SK-N-SH (cell line): Measurements from ENCODE around the gene TES. TPM values are rescaled to one million over a fixed set of nuclear protein-coding genes. Genes with fewer than 3 reads are reported as not detected.
A peak's percentile ranks its signal among the peaks of the same experiment; 100 is the strongest.

Experiments
- CTCF ChIA-PET: fragments of 300-600, 350-600 bp; formaldehyde crosslinking; extraction: SDS; loops from one replicate; lab custom pipeline; 2021; lab: Yijun Ruan, JAX
- POLR2A ChIA-PET: fragments of 350-600 bp; sonication (Branson Sonifier 250); formaldehyde crosslinking; extraction: SDS; loops from one replicate; lab custom pipeline; 2020; ENCODE audit warnings: antibody characterized with exemption, inconsistent platforms; lab: Yijun Ruan, JAX
- DNase-seq: peaks from one replicate; pipeline ENCODE4 v3.0.0; 2012
- H2AFZ ChIP-seq: fragments of 200-600 bp; sonication (generic); 2 replicates; pipeline ENCODE4 v1.8.1; 2016; ENCODE audit warnings: antibody characterized with exemption, mild to moderate bottlenecking, low read depth
- H3F3A ChIP-seq: fragments of 200-600 bp; sonication (generic); replicated peaks from 2 replicates; pipeline ENCODE3; 2016; ENCODE audit warnings: antibody characterized with exemption, mild to moderate bottlenecking; ENCODE audit not compliant: insufficient read depth
- H3K27ac ChIP-seq, 2 experiments: fragments of 200-500 bp in 1 of 2; fragments of 200-600 bp in 1 of 2; sonication (Bioruptor generic) in 1 of 2; sonication (generic), shearing (Covaris generic) in 1 of 2; 2 replicates each; pipeline versions ENCODE4 v1.5.1 to v1.6.1; 2014 to 2016; ENCODE audit warnings: low read depth in 2 of 2, inconsistent platforms in 1 of 2, low read length in 1 of 2, mild to moderate bottlenecking in 1 of 2, mixed read lengths in 1 of 2
- H3K27me3 ChIP-seq: fragments of 200-600 bp; sonication (generic), shearing (Covaris generic); 2 replicates; pipeline ENCODE4 v1.6.1; 2016; ENCODE audit warnings: mixed run types; ENCODE audit not compliant: insufficient read depth
- H3K36me3 ChIP-seq, 2 experiments: fragments of 200-500 bp in 1 of 2; fragments of 200-600 bp in 1 of 2; sonication (Bioruptor generic) in 1 of 2; sonication (generic) in 1 of 2; replicated peaks in 1 of 2; 2 replicates each; pipeline versions ENCODE3 to v1.5.1; 2014 to 2016; ENCODE audit warnings: low read length in 1 of 2, mild to moderate bottlenecking in 1 of 2; ENCODE audit not compliant: insufficient read depth in 2 of 2, control insufficient read depth in 1 of 2
- H3K4me1 ChIP-seq, 2 experiments: fragments of 200-500 bp in 1 of 2; fragments of 200-600 bp in 1 of 2; sonication (Bioruptor generic) in 1 of 2; sonication (generic), shearing (Covaris generic) in 1 of 2; 2 replicates each; pipeline versions ENCODE4 v1.5.1 to v1.6.1; 2014 to 2016; ENCODE audit warnings: low read depth in 1 of 2, low read length in 1 of 2, mixed run types in 1 of 2; ENCODE audit not compliant: insufficient read depth in 2 of 2, control insufficient read depth in 1 of 2
- H3K4me2 ChIP-seq: fragments of 200-600 bp; sonication (generic), shearing (Covaris generic); 2 replicates; pipeline ENCODE4 v1.6.1; 2017; ENCODE audit warnings: mixed run types
- H3K4me3 ChIP-seq, 2 experiments: fragments of 200-500 bp in 1 of 2; fragments of 200-600 bp in 1 of 2; sonication (Bioruptor generic) in 1 of 2; sonication (generic), shearing (Covaris generic) in 1 of 2; 2 replicates each; pipeline versions ENCODE4 v1.5.1 to v1.8.1; 2014 to 2016; ENCODE audit warnings: low read depth in 2 of 2, inconsistent platforms in 1 of 2, low read length in 1 of 2, mild to moderate bottlenecking in 1 of 2, mixed read lengths in 1 of 2, moderate library complexity in 1 of 2
- H3K79me2 ChIP-seq: fragments of 200-600 bp; sonication (generic); 2 replicates; pipeline ENCODE4 v1.8.1; 2017; ENCODE audit warnings: mild to moderate bottlenecking; ENCODE audit not compliant: insufficient read depth
- H3K9ac ChIP-seq: fragments of 200-600 bp; sonication (generic); 2 replicates; pipeline ENCODE4 v1.6.1; 2017; ENCODE audit warnings: mixed run types
- H3K9me2 ChIP-seq: fragments of 200-600 bp; sonication (generic); 2 replicates; pipeline ENCODE4 v1.6.1; 2017; ENCODE audit warnings: mixed run types
- H3K9me3 ChIP-seq: fragments of 200-600 bp; sonication (generic); 2 replicates; pipeline ENCODE4 v1.6.1; 2017; ENCODE audit warnings: mixed run types, mild to moderate bottlenecking, moderate library complexity
- H4K20me1 ChIP-seq: fragments of 200-600 bp; sonication (generic); 2 replicates; pipeline ENCODE4 v1.6.1; 2017; ENCODE audit warnings: mild to moderate bottlenecking, mixed run types; ENCODE audit not compliant: insufficient read depth
- CHD2 ChIP-seq: fragments of 150-350 bp; IDR thresholded peaks from 2 replicates; pipeline ENCODE4 v1.6.1; 2018; ENCODE audit warnings: low read length; ENCODE audit not compliant: partially characterized antibody
- ELF1 ChIP-seq: IDR thresholded peaks from 2 replicates; pipeline ENCODE4 v1.4.0; 2012
- FOSL2 ChIP-seq: IDR thresholded peaks from 2 replicates; pipeline ENCODE4 v1.4.0; 2012; ENCODE audit warnings: low read depth, mild to moderate bottlenecking, moderate library complexity, borderline replicate concordance
- FOXM1 ChIP-seq: IDR thresholded peaks from 2 replicates; pipeline ENCODE4 v1.4.0; 2012; ENCODE audit warnings: low read depth, mild to moderate bottlenecking
- GABPA ChIP-seq: IDR thresholded peaks from 2 replicates; pipeline ENCODE4 v1.4.0; 2012; ENCODE audit warnings: low read depth, mild to moderate bottlenecking
- GATA2 ChIP-seq: sonication (generic); formaldehyde crosslinking; IDR thresholded peaks from 2 replicates; pipeline ENCODE4 v1.5.0; 2020; ENCODE audit warnings: mild to moderate bottlenecking, missing genetic modification reagents
- JUND ChIP-seq: IDR thresholded peaks from 2 replicates; pipeline ENCODE4 v1.4.0; 2012
- NFIC ChIP-seq: IDR thresholded peaks from 2 replicates; pipeline ENCODE4 v1.4.0; 2012; ENCODE audit warnings: borderline replicate concordance
- NRF1 ChIP-seq: IDR thresholded peaks from 2 replicates; pipeline ENCODE4 v1.6.1; 2012; ENCODE audit warnings: low read depth, mild to moderate bottlenecking, low read length
- POLR2AphosphoS5 ChIP-seq: IDR thresholded peaks from 2 replicates; pipeline ENCODE4 v1.6.1; 2012; ENCODE audit warnings: low read depth, low read length
- RAD21 ChIP-seq: IDR thresholded peaks from 2 replicates; pipeline ENCODE4 v1.6.1; 2012; ENCODE audit warnings: mild to moderate bottlenecking, low read length
- RXRA ChIP-seq: IDR thresholded peaks from 2 replicates; pipeline ENCODE4 v1.4.0; 2012; ENCODE audit warnings: low read depth, mild to moderate bottlenecking, borderline replicate concordance
- SMC3 ChIP-seq: IDR thresholded peaks from 2 replicates; pipeline ENCODE4 v1.6.1; 2012; ENCODE audit warnings: low read depth, low read length, improper control_type of control experiment
- TAF1 ChIP-seq: IDR thresholded peaks from 2 replicates; pipeline ENCODE4 v1.6.1; 2012; ENCODE audit warnings: low read depth, mild to moderate bottlenecking, low read length, moderate library complexity, borderline replicate concordance
- TCF12 ChIP-seq: IDR thresholded peaks from 2 replicates; pipeline ENCODE4 v1.4.0; 2012
- WGBS: methylation state at CpG from one replicate; pipeline ENCODE4 v1.1.6; 2017; ENCODE audit warnings: low lambda C conversion rate; 5-methylcytosine and 5-hydroxymethylcytosine counted together
- polyA plus RNA-seq, 3 experiments: library from polyadenylated mRNA; depleted of rRNA; stranded (reverse); fragments of >200 nt; gene quantifications; 2 replicates each; pipeline ENCODE4 v1.2.3, GENCODE V29; 2012
- TF ChIP-seq, protein P1 (sequence below): fragments of 200-600 bp; sonication (generic); IDR thresholded peaks from 2 replicates; pipeline ENCODE4 v1.6.1; 2017; ENCODE audit warnings: antibody characterized with exemption, mild to moderate bottlenecking, moderate library complexity
- TF ChIP-seq, protein P2 (sequence below): IDR thresholded peaks from 2 replicates; pipeline ENCODE4 v1.4.0; 2012; ENCODE audit warnings: low read depth
- TF ChIP-seq, protein P3 (sequence below): IDR thresholded peaks from 2 replicates; pipeline ENCODE4 v1.4.0; 2012; ENCODE audit warnings: low read depth, borderline replicate concordance

The TES gene
- polyA plus RNA-seq, 1 of the 3 experiments (the other 2 are of a cell fraction), result 9.5 TPM

DNA sequence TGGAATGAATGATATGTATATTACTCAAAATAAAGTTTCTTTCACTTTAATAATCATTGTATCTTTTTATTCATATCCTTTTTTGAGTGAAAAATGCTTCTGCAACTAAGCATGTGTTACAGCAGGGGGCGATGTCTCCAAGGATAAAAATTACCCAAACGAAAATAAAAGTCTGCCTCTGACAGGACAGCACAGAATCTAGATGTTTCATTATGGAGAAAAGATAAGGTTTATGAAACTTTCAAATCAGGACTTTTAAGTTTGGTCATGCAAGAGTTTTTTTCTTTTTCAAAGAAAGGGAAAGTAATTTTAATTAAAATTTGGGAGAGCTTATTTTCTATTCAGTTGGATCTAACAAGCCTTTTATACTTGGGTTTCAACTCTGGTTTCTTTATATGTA is 48.4 kb downstream of the TES start:
- WGBS, result 3% methylated on average over 2 of the region's 2 CpGs
- Histone ChIP-seq H3K27me3 (no peaks in the 10 kb centered on the region), H3K27ac (peak overlapping the region; percentile 31 to 43; a peak in 3 of 4 replicates), H3K36me3 (peaks cover 0 to 21% of the 10 kb centered on the region in 2 experiments), H3K4me2 (no peak overlapping the region), H3K4me3 (peak overlapping the region in 1 of 2 experiments; percentile 4; a peak in 1 of 4 replicates), H3F3A (peaks cover 3% of the 10 kb centered on the region), H3K9ac (no peak overlapping the region), H2AFZ (no peak overlapping the region), H3K79me2 (no peaks in the 10 kb centered on the region), H3K9me3 (no peaks in the 10 kb centered on the region), H3K9me2 (no peaks in the 10 kb centered on the region), H4K20me1 (no peaks in the 10 kb centered on the region), H3K4me1 (peaks cover 0 to 12% of the 10 kb centered on the region in 2 experiments; a peak in 2 of 4 replicates)
- CTCF ChIA-PET, result interaction anchor here (0.6 to 6.0 kb wide), 47 partner anchors 9 to 899 kb away, joined by 3 to 78 read pairs (median 4); partner anchors contain the start of gene CAV1
- DNase-seq, result peak; percentile 32
- POLR2A ChIA-PET, result no interaction called here
- peak; percentile 89 for TF ChIP-seq SMC3
- no peak for TF ChIP-seq NRF1
- TF ChIP-seq FOSL2, result 0 out of 2 replicates have a peak, but pooled peaks have one; percentile 1
- no peak for TF ChIP-seq POLR2AphosphoS5
- TF ChIP-seq RAD21, result peak; percentile 87
- 0 out of 2 replicates have a peak, but pooled peaks have one; percentile 18 for TF ChIP-seq RXRA
- no peak for TF ChIP-seq ELF1
- no peak for TF ChIP-seq GATA2 (CRISPR knock-in tag)
- TF ChIP-seq GABPA, result no peak
- TF ChIP-seq, protein P1, sequence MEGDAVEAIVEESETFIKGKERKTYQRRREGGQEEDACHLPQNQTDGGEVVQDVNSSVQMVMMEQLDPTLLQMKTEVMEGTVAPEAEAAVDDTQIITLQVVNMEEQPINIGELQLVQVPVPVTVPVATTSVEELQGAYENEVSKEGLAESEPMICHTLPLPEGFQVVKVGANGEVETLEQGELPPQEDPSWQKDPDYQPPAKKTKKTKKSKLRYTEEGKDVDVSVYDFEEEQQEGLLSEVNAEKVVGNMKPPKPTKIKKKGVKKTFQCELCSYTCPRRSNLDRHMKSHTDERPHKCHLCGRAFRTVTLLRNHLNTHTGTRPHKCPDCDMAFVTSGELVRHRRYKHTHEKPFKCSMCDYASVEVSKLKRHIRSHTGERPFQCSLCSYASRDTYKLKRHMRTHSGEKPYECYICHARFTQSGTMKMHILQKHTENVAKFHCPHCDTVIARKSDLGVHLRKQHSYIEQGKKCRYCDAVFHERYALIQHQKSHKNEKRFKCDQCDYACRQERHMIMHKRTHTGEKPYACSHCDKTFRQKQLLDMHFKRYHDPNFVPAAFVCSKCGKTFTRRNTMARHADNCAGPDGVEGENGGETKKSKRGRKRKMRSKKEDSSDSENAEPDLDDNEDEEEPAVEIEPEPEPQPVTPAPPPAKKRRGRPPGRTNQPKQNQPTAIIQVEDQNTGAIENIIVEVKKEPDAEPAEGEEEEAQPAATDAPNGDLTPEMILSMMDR, result peak; percentile 99
- no peak for TF ChIP-seq CHD2
- TF ChIP-seq FOXM1, result 0 out of 2 replicates have a peak, but pooled peaks have one; percentile 53
- TF ChIP-seq, protein P2, sequence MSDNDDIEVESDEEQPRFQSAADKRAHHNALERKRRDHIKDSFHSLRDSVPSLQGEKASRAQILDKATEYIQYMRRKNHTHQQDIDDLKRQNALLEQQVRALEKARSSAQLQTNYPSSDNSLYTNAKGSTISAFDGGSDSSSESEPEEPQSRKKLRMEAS, result peak; percentile 52; the same call in 1 of the 2 replicates
- TF ChIP-seq TCF12, result 0 out of 2 replicates have a peak, but pooled peaks have one; percentile 28
- TF ChIP-seq, protein P3, sequence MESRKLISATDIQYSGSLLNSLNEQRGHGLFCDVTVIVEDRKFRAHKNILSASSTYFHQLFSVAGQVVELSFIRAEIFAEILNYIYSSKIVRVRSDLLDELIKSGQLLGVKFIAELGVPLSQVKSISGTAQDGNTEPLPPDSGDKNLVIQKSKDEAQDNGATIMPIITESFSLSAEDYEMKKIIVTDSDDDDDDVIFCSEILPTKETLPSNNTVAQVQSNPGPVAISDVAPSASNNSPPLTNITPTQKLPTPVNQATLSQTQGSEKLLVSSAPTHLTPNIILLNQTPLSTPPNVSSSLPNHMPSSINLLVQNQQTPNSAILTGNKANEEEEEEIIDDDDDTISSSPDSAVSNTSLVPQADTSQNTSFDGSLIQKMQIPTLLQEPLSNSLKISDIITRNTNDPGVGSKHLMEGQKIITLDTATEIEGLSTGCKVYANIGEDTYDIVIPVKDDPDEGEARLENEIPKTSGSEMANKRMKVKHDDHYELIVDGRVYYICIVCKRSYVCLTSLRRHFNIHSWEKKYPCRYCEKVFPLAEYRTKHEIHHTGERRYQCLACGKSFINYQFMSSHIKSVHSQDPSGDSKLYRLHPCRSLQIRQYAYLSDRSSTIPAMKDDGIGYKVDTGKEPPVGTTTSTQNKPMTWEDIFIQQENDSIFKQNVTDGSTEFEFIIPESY, result no peak
- no peak for TF ChIP-seq TAF1
- TF ChIP-seq JUND, result 0 out of 2 replicates have a peak, but pooled peaks have one; percentile 2
- TF ChIP-seq NFIC, result no peak
